HG03571 (cell line): ENCODE data around the gene NUP93.
A peak's percentile ranks its signal among the peaks of the same experiment; 100 is the strongest.

ENCODE experiments used
- ATAC-seq: cut with Tn5 transposase; IDR thresholded peaks from one replicate; pipeline ENCODE4 v1.9.1; 2021; ENCODE audit not compliant: unreplicated experiment

NUP93 gene

GRCh38 chr16:56885446-56886162 is 155.7 kb downstream of the NUP93 start:
- ATAC-seq = no peak

- no peak for ATAC-seq
These were observed 156.4 kb downstream of the NUP93 start for GRCh38 chr16:56886296-56886695.

- ATAC-seq = no peak
These were observed 156.9 kb downstream of the NUP93 start for GRCh38 chr16:56886826-56887225.

GRCh38 chr16:56888806-56889205 is 158.9 kb downstream of the NUP93 start:
- peak; percentile 79 for ATAC-seq

- ATAC-seq = peak; percentile 9
These were observed 159.3 kb downstream of the NUP93 start for GRCh38 chr16:56889206-56889605.

GRCh38 chr16:56891685-56892084 is 161.8 kb downstream of the NUP93 start:
- ATAC-seq = no peak

- no peak for ATAC-seq
These were observed 162.8 kb downstream of the NUP93 start for GRCh38 chr16:56892705-56893104.

- ATAC-seq = no peak
These were observed 164.5 kb downstream of the NUP93 start for GRCh38 chr16:56894331-56894917.

- ATAC-seq = no peak
These were observed 165.9 kb downstream of the NUP93 start for GRCh38 chr16:56895813-56896212.

GRCh38 chr16:56896244-56896643 is 166.3 kb downstream of the NUP93 start:
- ATAC-seq = no peak

- no peak for ATAC-seq
These were observed 167.3 kb downstream of the NUP93 start for GRCh38 chr16:56897026-56897799.

GRCh38 chr16:56898847-56899246 is 168.9 kb downstream of the NUP93 start:
- ATAC-seq = peak; percentile 66
